HepG2 (cell line): ENCODE measurements around the gene DEFB112. TPM values are rescaled to one million over a fixed set of nuclear protein-coding genes. Genes with fewer than 3 reads are reported as not detected.

Experiments
- ATAC-seq: fragments of 200-7000 bp; cut with Tn5 transposase; 3 replicates; pipeline ENCODE4 v1.9.1; 2020; ENCODE audit warnings: mild to moderate bottlenecking, moderate library complexity
- BruUV-seq: library from RNA; stranded (reverse); fragments of 400-500 nt; replicated peaks from 2 replicates; lab custom pipeline; 2021; lab: Mats Ljungman, UMichigan
- CTCF ChIA-PET: fragments of 300-600 bp; formaldehyde crosslinking; extraction: SDS; loops from one replicate; lab custom pipeline; 2021; ENCODE audit warnings: low total read pairs, inconsistent platforms, low intra/inter-chr PET ratio; lab: Yijun Ruan, JAX
- POLR2A ChIA-PET: fragments of 350-600 bp; sonication (Branson Sonifier 250); formaldehyde crosslinking; loops from one replicate; lab custom pipeline; 2020; ENCODE audit warnings: antibody characterized with exemption, inconsistent platforms; lab: Yijun Ruan, JAX
- DNase-seq: peaks from one replicate; pipeline ENCODE4 v3.0.0-alpha.2; 2015; ENCODE audit warnings: low spot score
- FAIRE-seq: peaks from 3 replicates; lab custom pipeline; 2011; peaks lifted over from hg19 to GRCh38; lab: Jason Lieb, UNC
- H2AFZ ChIP-seq: one replicate; pipeline ENCODE4 v1.6.1; 2011; ENCODE audit warnings: low read length, inconsistent platforms
- H3K27ac ChIP-seq: fragments of 300-600 bp; 3 replicates; pipeline ENCODE4 v1.8.0; 2011; ENCODE audit warnings: mixed run types, mild to moderate bottlenecking, mixed read lengths, low read length, inconsistent platforms; ENCODE audit not compliant: insufficient read depth; ENCODE audit errors: extremely low read length
- H3K27me3 ChIP-seq, 2 experiments: fragments of 200-600 bp in 1 of 2; 2 replicates in 1 of 2; 3 replicates in 1 of 2; pipeline versions ENCODE4 v1.6.0 to v1.8.0; 2011; ENCODE audit warnings: low read length in 2 of 2, mild to moderate bottlenecking in 2 of 2, moderate library complexity in 2 of 2, inconsistent platforms in 1 of 2; ENCODE audit not compliant: insufficient read depth in 2 of 2, control insufficient read depth in 1 of 2
- H3K36me3 ChIP-seq, 2 experiments: fragments of 200-600 bp in 1 of 2; replicated peaks in 1 of 2; 2 replicates in 1 of 2; 3 replicates in 1 of 2; pipeline versions ENCODE4 v1.5.1 to v1.8.0; 2011; ENCODE audit warnings: low read length in 2 of 2, inconsistent platforms in 1 of 2; ENCODE audit not compliant: insufficient read depth in 2 of 2, control insufficient read depth in 1 of 2
- H3K4me1 ChIP-seq: 2 replicates; pipeline ENCODE4 v1.5.1; 2012; ENCODE audit warnings: low read length, inconsistent platforms; ENCODE audit not compliant: insufficient read depth
- H3K4me2 ChIP-seq: 2 replicates; pipeline ENCODE4 v1.6.0; 2011; ENCODE audit warnings: low read depth, low read length, inconsistent platforms
- H3K4me3 ChIP-seq, 3 experiments: fragments of 200-600 bp in 1 of 3; sonication (generic), shearing (Covaris generic) in 1 of 3; replicated peaks in 1 of 3; 2 replicates each; pipeline ENCODE4 v1.5.1; 2011 to 2016; ENCODE audit warnings: low read length in 3 of 3, inconsistent platforms in 2 of 3, low read depth in 2 of 3, mild to moderate bottlenecking in 2 of 3, control low read depth in 1 of 3, mixed read lengths in 1 of 3; ENCODE audit not compliant: insufficient read depth in 1 of 3
- H3K79me2 ChIP-seq: one replicate; pipeline ENCODE4 v1.6.1; 2011; ENCODE audit warnings: low read length, inconsistent platforms; ENCODE audit not compliant: insufficient read depth
- H3K9ac ChIP-seq: 2 replicates; pipeline ENCODE4 v1.6.0; 2011; ENCODE audit warnings: mild to moderate bottlenecking, low read depth, low read length, inconsistent platforms; ENCODE audit not compliant: insufficient read depth
- H3K9me3 ChIP-seq: 2 replicates; pipeline ENCODE4 v1.5.1; 2012; ENCODE audit warnings: mild to moderate bottlenecking, low read length
- H4K20me1 ChIP-seq: 2 replicates; pipeline ENCODE4 v1.6.0; 2011; ENCODE audit warnings: inconsistent platforms, mild to moderate bottlenecking, low read length, moderate library complexity; ENCODE audit not compliant: insufficient read depth
- ARID2 ChIP-seq: sonication (generic); formaldehyde crosslinking; IDR thresholded peaks from 2 replicates; pipeline ENCODE4 v1.8.1; 2022; ENCODE audit warnings: mild to moderate bottlenecking, missing genetic modification reagents, borderline replicate concordance
- ATRX ChIP-seq: sonication (generic); formaldehyde crosslinking; IDR thresholded peaks from 2 replicates; pipeline ENCODE4 v1.4.0; 2020; ENCODE audit warnings: missing genetic modification reagents, borderline replicate concordance
- BRD4 ChIP-seq: sonication (generic); formaldehyde crosslinking; IDR thresholded peaks from 2 replicates; pipeline ENCODE4 v1.4.0; 2020; ENCODE audit warnings: missing genetic modification reagents
- FIP1L1 ChIP-seq: fragments of 200-400 bp; formaldehyde crosslinking; IDR thresholded peaks from 2 replicates; pipeline ENCODE4 v1.6.1; 2018; ENCODE audit warnings: low read depth, mild to moderate bottlenecking, low read length, moderate library complexity, borderline replicate concordance; ENCODE audit not compliant: insufficient read depth
- ISX ChIP-seq: sonication (generic); formaldehyde crosslinking; conservative IDR thresholded peaks from 2 replicates; pipeline ENCODE4 v1.5.0; 2020; ENCODE audit warnings: missing genetic modification reagents
- KDM4B ChIP-seq: sonication (generic); formaldehyde crosslinking; IDR thresholded peaks from 2 replicates; pipeline ENCODE4 v1.4.0; 2020; ENCODE audit warnings: missing genetic modification reagents
- MEF2D ChIP-seq: sonication (generic); formaldehyde crosslinking; IDR thresholded peaks from 2 replicates; pipeline ENCODE4 v1.5.1; 2020; ENCODE audit warnings: mild to moderate bottlenecking, missing genetic modification reagents
- MIXL1 ChIP-seq: IDR thresholded peaks from 2 replicates; pipeline ENCODE4 v1.6.1; 2016
- NFE2 ChIP-seq: sonication (generic); formaldehyde crosslinking; IDR thresholded peaks from 2 replicates; pipeline ENCODE4 v1.4.0; 2020; ENCODE audit warnings: missing genetic modification reagents
- PITX1 ChIP-seq: sonication (generic); formaldehyde crosslinking; IDR thresholded peaks from 2 replicates; pipeline ENCODE4 v1.5.1; 2020; ENCODE audit warnings: mild to moderate bottlenecking, missing genetic modification reagents
- POLR2G ChIP-seq: fragments of 200-400 bp; formaldehyde crosslinking; IDR thresholded peaks from 2 replicates; pipeline ENCODE4 v1.6.1; 2018; ENCODE audit warnings: mild to moderate bottlenecking, low read depth, low read length, moderate library complexity
- PTBP1 ChIP-seq: fragments of 200-400 bp; formaldehyde crosslinking; IDR thresholded peaks from 2 replicates; pipeline ENCODE4 v1.6.1; 2018; ENCODE audit warnings: low read length, low read depth; ENCODE audit not compliant: poor library complexity, severe bottlenecking
- RAD21 ChIP-seq: fragments of 450-650 bp; formaldehyde crosslinking; IDR thresholded peaks from 2 replicates; pipeline ENCODE4 v1.5.0; 2020; ENCODE audit warnings: mild to moderate bottlenecking
- SALL1 ChIP-seq: sonication (generic); formaldehyde crosslinking; IDR thresholded peaks from 2 replicates; pipeline ENCODE4 v1.8.0; 2022; ENCODE audit warnings: mild to moderate bottlenecking, missing genetic modification reagents
- SP2 ChIP-seq: sonication (generic); formaldehyde crosslinking; IDR thresholded peaks from 2 replicates; pipeline ENCODE4 v1.5.1; 2020; ENCODE audit warnings: mild to moderate bottlenecking, missing genetic modification reagents
- ZFP62 ChIP-seq: sonication (generic); formaldehyde crosslinking; IDR thresholded peaks from 2 replicates; pipeline ENCODE4 v1.4.0; 2020; ENCODE audit warnings: missing genetic modification reagents
- ZMAT3 ChIP-seq: sonication (generic); formaldehyde crosslinking; conservative IDR thresholded peaks from 2 replicates; pipeline ENCODE4 v1.7.0; 2021; ENCODE audit warnings: missing genetic modification reagents
- ZNF136 ChIP-seq: sonication (generic); formaldehyde crosslinking; IDR thresholded peaks from 2 replicates; pipeline ENCODE4 v1.8.1; 2022; ENCODE audit warnings: low read depth, mild to moderate bottlenecking, moderate library complexity, missing genetic modification reagents
- ZNF143 ChIP-seq: sonication (generic); formaldehyde crosslinking; IDR thresholded peaks from 2 replicates; pipeline ENCODE4 v1.4.0; 2020; ENCODE audit warnings: missing genetic modification reagents
- ZNF20 ChIP-seq: sonication (generic); formaldehyde crosslinking; IDR thresholded peaks from 2 replicates; pipeline ENCODE4 v1.4.0; 2020; ENCODE audit warnings: mild to moderate bottlenecking, moderate library complexity, missing genetic modification reagents
- ZNF225 ChIP-seq: sonication (generic); formaldehyde crosslinking; IDR thresholded peaks from 2 replicates; pipeline ENCODE4 v1.4.0; 2020; ENCODE audit warnings: mild to moderate bottlenecking, missing genetic modification reagents
- ZNF264 ChIP-seq: sonication (generic); formaldehyde crosslinking; IDR thresholded peaks from 2 replicates; pipeline ENCODE4 v1.4.0; 2020; ENCODE audit warnings: missing genetic modification reagents
- ZNF564 ChIP-seq: sonication (generic); formaldehyde crosslinking; IDR thresholded peaks from 2 replicates; pipeline ENCODE4 v1.8.1; 2023; ENCODE audit warnings: mild to moderate bottlenecking, missing genetic modification reagents
- ZNF709 ChIP-seq: sonication (generic); formaldehyde crosslinking; IDR thresholded peaks from 2 replicates; pipeline ENCODE4 v1.5.0; 2020; ENCODE audit warnings: mild to moderate bottlenecking, missing genetic modification reagents
- WGBS: methylation state at CpG from one replicate; pipeline ENCODE4 v1.1.6; 2017; ENCODE audit warnings: low lambda C conversion rate; 5-methylcytosine and 5-hydroxymethylcytosine counted together
- in situ Hi-C: cut with HindIII; loops from 2 replicates; pipeline ENCODE4 v1.10.0; 2017; ENCODE audit warnings: low pct_unique_long_range_greater_than_20kb; ENCODE audit not compliant: extremely low pct_ligation_motif_present
- intact Hi-C: fragments of 100-400 bp; cut with micrococcal nuclease; formaldehyde crosslinking; loops from one replicate; pipeline ENCODE4 v1.10.0; 2022; ENCODE audit not compliant: unreplicated experiment
- polyA plus RNA-seq, 8 experiments: library from polyadenylated mRNA; depleted of rRNA in 3 of 8; stranded (reverse) in 7 of 8; unstranded in 1 of 8; fragments of >200 nt; fragmentation: Illumina TruSeq in 4 of 8; extraction: Trizol in 4 of 8; gene quantifications; 2 replicates each; pipeline versions ENCODE4 v1.2.1 to v1.2.3, GENCODE V29; 2011 to 2016; ENCODE audit warnings: low read depth in 4 of 8, missing spikeins in 1 of 8, mixed read lengths in 1 of 8; ENCODE audit not compliant: insufficient read depth in 1 of 8
- total RNA-seq, 5 experiments: library from RNA; depleted of rRNA; stranded (reverse); fragments of >200 nt; fragmentation: Illumina TruSeq; extraction: Trizol; gene quantifications; 2 replicates each; pipeline ENCODE4 v1.2.3, GENCODE V29; 2016; ENCODE audit warnings: low read depth in 1 of 5
- TF ChIP-seq, protein P1 (sequence below): sonication (generic); formaldehyde crosslinking; IDR thresholded peaks from 2 replicates; pipeline ENCODE4 v1.5.1; 2020; ENCODE audit warnings: missing genetic modification reagents, mild to moderate bottlenecking, borderline replicate concordance

DEFB112 gene
- total and polyA plus RNA-seq, 2 of the 13 experiments (the other 11 are each of a cell fraction or from before 2014, with no cell fraction given): not detected

DNA sequence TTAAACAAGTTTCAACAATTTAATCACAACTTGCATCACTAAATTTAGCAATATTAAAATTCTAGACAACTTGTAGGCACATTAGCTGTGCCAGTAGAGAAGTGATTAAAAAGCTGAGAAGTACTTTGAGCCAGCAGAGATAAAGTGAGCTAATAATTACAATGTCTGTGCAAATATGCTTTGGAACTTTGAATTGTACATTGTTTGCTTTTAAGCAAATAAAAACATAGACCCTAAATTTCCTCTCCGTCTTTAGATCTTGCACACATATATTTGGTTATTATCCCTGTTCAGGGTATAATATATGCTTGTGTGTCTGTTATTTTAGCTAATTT, 44.2 kb upstream of the DEFB112 start (continued):
- TF ChIP-seq ZNF709 (CRISPR knock-in tag): no peak
- no peak for TF ChIP-seq ZNF20 (CRISPR knock-in tag)
- no peak for TF ChIP-seq ZNF564 (CRISPR knock-in tag)
- TF ChIP-seq ZNF136: no peak
- no peak for TF ChIP-seq BRD4 (CRISPR knock-in tag)
- peak; percentile 97 for TF ChIP-seq MIXL1 (CRISPR knock-in tag)
- TF ChIP-seq, all 625 proteins: peak for 72

DNA sequence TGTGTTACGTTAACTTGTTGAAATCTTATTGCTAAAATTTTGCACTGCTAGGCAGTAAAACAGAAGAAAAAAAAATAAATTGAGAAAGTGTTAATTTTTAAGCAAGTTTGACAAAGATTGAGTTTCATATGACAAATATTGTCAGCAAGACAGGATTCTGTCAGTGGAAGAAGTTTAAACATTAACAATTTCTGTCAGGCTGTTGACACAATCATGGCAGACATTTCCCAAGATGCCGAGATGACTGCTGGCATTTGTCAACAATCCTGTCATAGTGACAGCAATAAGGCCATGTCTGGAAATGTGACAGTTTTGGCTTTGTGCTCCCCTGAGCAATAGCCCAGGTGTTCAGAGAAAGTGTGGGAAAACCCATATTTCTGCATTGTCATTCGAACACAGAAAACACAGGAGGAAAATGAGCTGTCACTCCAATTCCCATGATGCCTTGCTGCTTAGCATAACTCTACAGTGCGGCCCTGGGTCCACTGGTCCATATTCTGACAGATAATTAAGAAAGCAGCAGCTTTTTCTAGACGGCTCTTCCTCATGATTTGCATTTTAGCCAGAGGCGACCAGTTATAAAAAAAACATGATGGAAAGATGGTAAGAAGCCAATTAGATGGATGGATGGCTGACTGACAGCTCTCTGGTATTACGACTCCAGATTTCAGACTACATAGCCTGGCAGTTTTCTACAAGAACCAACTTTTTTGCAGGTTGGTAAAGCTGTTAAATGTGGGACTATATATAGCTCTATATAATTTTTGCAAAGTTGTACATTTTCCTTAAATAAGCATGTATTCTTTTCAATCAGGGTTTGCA, 43.6 kb upstream of the DEFB112 start:
- Histone ChIP-seq H3K9me3 (no peaks in the 10 kb centered on the region), H3K36me3 (no peaks in the 10 kb centered on the region), H3K4me1 (peaks cover 68% of the 10 kb centered on the region), H3K9ac (peak overlapping the region; percentile 19; the same call in 1 of the 2 replicates), H3K27ac (peak overlapping the region; percentile 85), H3K79me2 (no peaks in the 10 kb centered on the region), H3K4me2 (peak overlapping the region; percentile 75), H3K4me3 (peak overlapping the region; percentile 10 to 45 (median 43); a peak in 4 of 6 replicates), H4K20me1 (no peaks in the 10 kb centered on the region), H2AFZ (no peak overlapping the region), H3K27me3 (no peaks in the 10 kb centered on the region)
- peak; percentile 94 for FAIRE-seq
- POLR2A ChIA-PET: interaction anchor here (1.2 kb wide), 1 partner anchor 9 kb away, joined by 3 read pairs; no protein-coding TSS in a partner anchor
- ATAC-seq: peak; percentile 95
- intact Hi-C loops (no loop called here), in situ Hi-C loops (no loop called here)
- WGBS: 3% methylated on average over 7 of the region's 7 CpGs
- no TSS peak for BruUV-seq
- CTCF ChIA-PET: no interaction called here
- DNase-seq: peak; percentile 90
- TF ChIP-seq ZMAT3 (CRISPR knock-in tag) (0 out of 2 replicates have a peak, but pooled peaks have one; percentile 6), NFE2 (CRISPR knock-in tag) (peak; percentile 67; the same call in 1 of the 2 replicates), MEF2D (CRISPR knock-in tag) (no peak; the same call in 1 of the 2 replicates), SALL1 (CRISPR knock-in tag) (peak; percentile 99), KDM4B (CRISPR knock-in tag) (peak; percentile 29; the same call in 1 of the 2 replicates), ARID2 (CRISPR knock-in tag) (0 out of 2 replicates have a peak, but pooled peaks have one; percentile 10), ZFP62 (CRISPR knock-in tag) (no peak), FIP1L1 (no peak), ATRX (CRISPR knock-in tag) (no peak), PITX1 (CRISPR knock-in tag) (peak; percentile 21; the same call in 1 of the 2 replicates), ZNF143 (CRISPR knock-in tag) (peak; percentile 85), SP2 (CRISPR knock-in tag) (no peak), ZNF225 (CRISPR knock-in tag) (no peak), ISX (CRISPR knock-in tag) (no peak), POLR2G (no peak), PTBP1 (no peak), RAD21 (CRISPR knock-in tag) (no peak), ZNF264 (CRISPR knock-in tag) (no peak)
- TF ChIP-seq, protein P1, sequence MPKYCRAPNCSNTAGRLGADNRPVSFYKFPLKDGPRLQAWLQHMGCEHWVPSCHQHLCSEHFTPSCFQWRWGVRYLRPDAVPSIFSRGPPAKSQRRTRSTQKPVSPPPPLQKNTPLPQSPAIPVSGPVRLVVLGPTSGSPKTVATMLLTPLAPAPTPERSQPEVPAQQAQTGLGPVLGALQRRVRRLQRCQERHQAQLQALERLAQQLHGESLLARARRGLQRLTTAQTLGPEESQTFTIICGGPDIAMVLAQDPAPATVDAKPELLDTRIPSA (CRISPR knock-in tag): no peak
